ENCODE data around the gene MCRIP1.

MCRIP1 gene, protein sequence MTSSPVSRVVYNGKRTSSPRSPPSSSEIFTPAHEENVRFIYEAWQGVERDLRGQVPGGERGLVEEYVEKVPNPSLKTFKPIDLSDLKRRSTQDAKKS

DNA sequence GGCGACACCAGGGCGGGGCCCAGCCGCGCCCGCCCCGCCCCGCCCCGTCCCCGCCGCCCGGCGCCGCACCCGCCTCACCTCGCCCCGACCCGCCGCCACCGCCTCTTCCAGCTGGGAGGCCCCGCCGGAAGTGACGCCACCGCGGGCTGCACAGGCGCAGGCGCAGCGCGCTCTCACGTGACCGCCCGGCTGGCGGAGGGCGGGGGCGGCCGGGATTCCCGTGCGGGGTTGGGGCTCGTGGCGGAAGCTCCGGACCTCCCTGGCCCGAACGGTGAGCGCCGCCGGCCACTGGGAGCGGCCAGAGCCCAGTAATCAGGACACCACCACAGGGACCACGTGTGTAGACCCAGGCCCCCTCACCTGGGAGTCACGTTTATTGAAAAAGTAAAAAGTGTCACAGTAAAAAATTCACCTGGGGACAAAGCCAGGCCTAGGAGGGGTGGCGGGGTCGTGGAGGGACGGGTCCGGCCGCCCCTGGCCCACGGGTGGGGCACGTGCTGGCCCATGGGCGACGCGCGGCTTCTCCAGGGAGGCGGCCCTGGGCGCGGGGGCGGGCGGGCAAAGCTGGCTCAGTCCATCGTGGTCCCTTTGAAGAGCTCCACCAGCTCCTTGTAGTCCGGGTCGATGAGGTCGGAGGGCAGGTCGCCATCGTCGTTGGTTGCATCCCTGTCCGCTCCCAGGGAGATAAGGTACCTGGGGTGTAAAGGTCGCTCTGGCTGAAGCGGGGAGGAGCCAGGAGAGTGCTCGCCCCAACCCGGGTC is at the start of gene MCRIP1:
MCRIP1 (minus strand) TSS at position 132 of the 761 bp plus-strand sequence. CDS start 8,785 bp downstream, outside the sequence.
- DNase-seq (ENCODE audit: low read depth) = peak; percentile 56

DNA sequence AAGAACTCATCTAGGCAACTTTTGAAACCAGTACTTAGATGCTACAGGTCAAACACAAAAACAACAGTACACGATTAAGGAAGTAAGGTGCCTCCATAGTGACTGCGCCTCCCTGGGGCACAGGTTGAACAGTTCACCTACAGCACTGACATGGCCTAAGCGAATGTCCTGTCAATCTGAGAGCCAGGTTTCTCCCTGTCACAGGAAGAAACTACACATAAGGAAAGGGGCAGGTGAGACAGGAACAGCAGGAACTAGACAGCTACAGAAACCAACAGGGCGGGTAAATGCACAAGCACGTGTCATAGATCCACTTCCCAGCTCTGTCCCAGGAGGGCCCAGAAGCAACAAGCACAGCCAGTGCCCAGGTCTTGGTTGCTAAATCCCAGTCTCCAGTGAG is 46.0 kb upstream of the MCRIP1 start:
- no peak for DNase-seq (ENCODE audit: low read depth)

DNA sequence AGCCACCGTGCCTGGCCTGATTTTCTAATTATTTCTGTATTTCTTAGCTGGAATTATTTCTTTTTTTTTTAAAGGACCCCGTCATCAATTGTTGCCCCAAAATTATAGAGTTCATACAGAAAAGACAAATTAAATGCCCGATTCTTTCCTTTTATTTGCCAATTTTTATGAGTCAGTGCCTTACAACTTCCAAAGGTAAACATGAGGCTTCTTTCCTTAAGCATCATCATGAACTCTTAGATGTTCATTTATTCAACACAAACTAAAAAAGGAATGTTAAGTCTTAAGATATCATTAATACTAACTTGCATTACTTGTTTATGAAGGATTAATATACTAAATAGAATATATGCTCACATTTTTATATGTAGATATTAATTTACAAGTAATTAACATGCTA is 45.2 kb upstream of the MCRIP1 start:
- DNase-seq (ENCODE audit: low read depth) = no peak

DNA sequence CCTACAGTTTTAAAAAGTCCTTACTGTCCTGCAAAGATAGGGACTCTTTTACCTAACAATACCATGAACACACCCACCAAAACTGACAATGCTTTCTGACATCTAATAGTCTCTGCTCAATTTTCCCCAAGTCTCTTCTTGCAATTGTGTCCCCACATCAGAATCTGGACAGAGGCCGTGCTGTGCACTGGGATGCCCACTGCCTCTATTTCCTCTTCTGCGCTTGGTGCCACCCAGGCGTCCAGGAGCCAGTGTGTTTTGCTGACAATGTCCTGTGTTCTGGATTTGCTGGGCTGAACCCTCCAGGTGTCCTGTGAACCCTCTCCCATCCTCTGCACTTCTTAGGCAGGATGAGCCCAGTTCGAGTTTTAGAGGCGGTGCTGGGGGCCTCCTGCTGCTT is 44.5 kb upstream of the MCRIP1 start:
- no peak for DNase-seq (ENCODE audit: low read depth)

DNA sequence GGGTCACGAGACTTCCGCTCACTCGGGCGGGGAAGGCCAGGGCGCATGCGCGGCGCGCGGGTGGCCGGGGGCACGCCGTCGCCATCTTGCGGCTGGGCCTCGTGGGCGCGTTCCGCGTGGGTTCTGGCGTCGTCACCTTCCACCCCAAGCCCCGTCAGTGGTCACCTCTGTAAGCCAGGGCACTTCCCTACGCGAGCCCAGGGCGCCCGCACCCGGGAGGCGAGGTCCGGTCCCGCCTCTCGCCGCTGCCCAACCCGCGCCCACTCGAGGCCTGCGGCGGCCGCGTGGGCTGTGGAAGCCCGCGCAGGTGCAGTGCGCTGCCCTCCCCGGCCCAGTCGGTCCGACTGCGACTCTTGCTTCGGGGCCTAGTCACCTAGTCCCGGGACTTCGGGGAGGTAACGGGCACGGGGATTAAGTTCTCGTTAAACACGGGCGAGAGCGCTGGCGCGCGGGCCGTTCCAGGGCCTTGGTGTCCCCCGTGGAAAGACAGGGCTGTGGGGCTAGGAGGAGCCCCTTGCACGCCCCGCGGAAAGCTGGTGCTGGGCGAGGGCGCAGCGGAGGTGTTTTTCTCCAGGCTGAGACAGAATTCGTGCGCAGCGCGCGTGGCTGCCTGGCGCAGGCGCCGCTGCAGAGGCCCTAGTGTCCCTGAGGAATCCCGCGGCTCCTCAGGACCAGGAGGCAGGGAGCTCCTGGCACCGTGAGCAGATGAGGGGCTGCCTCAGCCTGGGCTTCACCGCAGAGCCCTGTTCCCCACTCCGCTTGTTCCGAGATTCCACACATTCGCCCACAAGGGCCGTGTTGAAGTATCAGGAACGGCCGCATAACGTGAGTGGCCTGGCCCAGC is 38.5 kb upstream of the MCRIP1 start:
- no peak for DNase-seq (ENCODE audit: low read depth)

DNA sequence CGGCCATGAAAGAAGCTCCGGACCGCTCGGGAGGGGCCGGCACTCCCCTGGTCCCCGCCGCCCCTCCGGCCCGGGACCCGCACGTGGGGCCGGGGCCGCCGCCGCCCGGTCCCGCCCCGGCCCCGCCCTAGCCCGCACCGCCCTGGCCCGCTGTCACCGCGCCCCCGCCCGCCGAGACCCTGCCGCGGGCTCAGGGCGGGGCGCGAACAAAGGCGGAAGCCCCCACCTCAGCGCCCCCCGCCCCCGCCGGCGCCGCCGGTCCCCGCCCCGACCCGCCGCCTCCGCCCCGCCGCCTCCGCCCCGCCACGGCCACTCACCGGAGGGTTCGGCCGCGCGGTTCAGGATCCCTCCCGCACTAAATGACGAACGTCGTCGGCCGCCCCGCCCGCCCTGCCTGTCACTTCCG is 37.9 kb upstream of the MCRIP1 start, which contains the start of gene ARHGDIA:
ARHGDIA (minus strand) TSS at position 357 of the 406 bp plus-strand sequence. CDS start 1,407 bp downstream, outside the sequence.
- DNase-seq (ENCODE audit: low read depth) = no peak

DNA sequence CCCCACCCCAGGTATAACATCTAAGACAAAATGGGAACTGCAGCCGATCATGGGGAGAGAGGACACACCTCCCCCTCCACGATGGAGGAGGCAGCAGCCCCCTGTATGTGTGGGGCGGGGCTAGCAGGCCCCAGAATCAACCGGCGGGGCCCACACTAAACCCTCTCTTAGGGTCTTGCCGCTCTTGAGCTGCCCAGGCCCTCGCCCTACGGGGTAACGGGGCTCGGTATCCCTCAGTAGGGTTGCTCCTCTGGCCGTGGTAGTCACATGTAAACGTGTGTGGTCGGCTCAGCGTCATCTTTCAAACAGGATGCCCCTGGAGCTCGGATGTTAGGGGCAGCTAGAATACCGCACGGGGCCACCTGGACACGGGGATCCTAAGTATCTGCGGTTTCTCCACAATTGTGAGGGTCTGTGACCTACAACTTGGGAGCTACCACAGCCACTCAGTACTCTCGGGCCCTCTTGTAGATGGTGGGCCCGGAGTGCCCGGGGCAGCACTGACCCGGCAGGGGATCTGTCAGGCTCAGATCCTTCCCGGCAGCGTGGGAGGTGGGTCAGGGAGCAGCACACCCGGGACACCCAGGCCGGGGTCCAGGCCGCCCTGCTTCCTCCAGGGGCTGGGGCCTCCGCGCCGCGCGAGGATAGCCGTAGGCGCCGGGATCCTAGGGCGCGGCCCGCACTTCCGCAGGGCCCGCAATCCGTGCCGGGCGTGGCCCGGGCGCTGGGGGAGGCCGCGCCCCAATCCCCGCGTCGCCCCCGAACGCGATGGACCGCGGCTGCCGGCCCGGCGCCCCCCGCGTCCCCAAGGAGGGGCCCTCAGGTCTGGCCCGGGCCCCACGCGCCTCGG is 37.3 kb upstream of the MCRIP1 start:
- no peak for DNase-seq (ENCODE audit: low read depth)

DNA sequence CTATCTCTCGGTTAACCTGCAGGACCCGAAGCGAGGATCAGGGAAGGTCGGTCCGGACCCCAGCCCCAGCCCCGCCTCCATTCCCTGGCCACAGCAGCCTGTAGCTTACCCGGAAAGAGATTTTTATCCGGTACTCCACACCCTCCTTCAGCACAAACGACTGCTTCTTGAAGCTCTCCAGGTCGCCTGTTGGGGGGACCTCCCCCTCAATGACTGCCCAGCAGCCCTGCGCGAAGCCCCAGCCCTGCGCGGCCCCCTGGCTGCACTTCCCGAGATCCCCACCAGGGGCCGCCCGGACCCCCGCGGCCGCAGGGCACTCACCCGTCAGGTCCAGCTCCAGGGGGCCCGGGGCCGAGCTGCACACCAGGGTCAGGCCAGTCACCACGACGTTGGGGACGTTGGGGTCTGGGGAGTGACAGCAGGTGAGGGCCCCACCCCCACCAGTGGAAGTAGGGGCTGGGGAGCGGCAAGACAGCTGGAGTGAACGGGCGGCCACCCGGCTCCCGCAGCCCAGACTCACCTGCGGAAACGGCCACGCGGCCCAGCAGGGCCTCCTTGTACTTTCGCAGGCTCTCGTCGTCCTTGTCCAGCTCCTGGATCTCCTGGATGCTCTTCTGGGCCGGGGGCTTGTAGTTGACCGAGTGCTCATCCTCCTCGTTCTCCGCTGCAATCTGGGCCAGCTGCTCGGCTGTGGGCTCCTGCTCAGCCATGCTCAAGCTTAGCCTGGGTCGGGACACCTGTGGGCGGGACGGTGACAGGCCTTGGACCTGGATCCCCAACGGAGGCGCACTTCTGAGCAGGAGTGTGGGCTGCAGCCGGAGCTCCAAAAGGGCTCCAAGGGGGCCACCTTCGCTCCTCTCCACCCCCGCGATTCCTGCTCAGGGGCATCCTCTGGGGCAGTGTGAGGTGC is 36.4 kb upstream of the MCRIP1 start:
- no peak for DNase-seq (ENCODE audit: low read depth)

DNA sequence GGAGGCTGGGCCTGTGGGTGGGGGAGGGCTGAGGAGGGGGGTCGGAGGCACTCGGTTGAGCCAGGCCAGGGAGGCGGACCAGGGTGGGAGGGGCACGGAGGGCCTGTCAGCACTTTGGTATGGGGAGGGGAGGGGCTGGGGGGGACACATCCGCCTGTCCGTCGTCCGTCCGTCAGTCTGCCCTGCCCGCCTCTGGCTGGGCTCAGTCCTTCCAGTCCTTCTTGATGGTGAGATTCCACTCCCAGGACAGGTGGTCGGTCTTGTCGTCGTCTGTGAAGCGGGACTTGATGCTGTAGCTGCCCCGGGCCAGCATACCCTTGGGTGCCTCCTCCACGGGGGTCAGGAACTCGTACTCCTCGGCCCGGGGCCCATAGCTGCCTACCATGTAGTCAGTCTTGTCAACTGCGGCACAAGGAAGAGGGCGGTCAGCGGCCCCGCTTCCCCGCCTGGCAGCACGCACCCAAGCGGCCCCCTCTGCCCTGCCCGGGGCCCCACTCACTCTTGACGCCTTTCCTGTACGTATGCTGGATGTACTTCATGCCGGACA is 35.7 kb upstream of the MCRIP1 start:
- no peak for DNase-seq (ENCODE audit: low read depth)

DNA sequence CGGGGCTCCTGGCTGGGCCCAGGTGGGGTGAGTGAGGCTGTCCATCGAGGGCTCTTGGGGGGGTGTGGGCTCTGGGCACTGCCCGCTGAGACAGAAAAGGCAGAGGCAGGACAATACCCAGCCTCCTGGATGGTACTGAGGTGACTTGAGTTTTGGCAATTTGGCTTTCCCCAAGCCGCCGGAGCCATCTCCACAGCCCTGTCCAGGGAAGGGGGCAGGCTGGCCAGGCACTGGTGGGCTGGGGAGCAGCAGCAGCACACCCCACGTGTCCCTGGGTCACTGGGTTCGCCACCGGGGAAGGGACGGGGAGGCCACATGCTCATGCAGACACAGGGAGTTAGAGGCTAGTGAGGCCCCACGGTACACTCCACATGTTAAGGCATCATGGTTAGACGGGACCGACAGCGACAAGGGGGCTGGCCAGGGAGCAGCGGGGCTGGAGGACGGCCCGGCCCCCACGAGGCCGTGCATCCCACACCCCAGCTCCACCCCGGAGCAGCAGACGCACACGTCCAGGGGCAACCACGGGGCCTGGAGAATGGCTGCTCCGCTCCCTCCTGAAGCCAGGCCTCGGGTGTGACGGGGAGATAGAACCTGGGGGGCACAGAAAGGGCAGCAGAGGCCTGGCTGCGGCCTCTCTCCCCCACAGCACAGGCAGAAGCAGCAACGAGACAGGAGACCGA is 35.0 kb upstream of the MCRIP1 start:
- no peak for DNase-seq (ENCODE audit: low read depth)

DNA sequence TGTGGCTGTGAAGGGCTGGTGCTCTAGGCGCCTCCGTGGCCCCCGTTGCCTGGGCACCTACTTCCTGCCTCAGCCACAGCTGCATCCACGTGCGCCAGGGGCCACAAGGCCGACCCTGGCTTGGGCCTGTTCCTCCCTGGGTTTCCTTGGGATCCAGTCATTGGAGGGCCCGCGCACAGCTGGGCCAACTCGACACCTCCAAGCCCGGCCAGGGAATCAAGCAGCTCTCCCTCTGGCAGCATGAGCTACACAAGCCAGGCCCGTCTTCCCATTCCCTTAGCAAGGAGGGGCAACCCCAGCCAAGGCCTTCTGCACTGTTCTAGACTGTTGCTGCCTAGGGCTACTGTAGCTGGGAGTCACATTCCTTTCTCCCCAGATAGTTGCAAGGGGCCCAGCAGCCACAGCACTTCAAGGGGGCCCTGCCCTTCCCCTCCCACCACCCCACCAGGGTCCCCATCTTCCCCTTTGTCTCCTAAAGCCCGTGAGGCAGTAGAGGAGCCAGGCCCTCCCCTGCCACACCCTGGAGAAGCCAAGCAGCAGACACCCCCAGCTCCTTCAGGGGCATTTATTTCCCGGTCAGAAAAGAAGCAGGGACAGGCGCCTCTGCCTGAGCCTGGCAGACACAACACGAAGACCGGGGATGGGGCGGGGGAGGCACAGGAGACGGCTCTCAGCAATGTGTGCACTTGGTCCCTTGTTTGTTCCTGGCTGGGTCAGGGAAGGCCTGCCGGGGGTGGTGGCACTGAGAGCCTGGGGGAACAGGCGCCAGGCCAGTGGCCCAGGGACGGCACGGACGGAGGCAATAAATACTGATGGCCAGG is 34.3 kb upstream of the MCRIP1 start:
- DNase-seq (ENCODE audit: low read depth) = no peak

DNA sequence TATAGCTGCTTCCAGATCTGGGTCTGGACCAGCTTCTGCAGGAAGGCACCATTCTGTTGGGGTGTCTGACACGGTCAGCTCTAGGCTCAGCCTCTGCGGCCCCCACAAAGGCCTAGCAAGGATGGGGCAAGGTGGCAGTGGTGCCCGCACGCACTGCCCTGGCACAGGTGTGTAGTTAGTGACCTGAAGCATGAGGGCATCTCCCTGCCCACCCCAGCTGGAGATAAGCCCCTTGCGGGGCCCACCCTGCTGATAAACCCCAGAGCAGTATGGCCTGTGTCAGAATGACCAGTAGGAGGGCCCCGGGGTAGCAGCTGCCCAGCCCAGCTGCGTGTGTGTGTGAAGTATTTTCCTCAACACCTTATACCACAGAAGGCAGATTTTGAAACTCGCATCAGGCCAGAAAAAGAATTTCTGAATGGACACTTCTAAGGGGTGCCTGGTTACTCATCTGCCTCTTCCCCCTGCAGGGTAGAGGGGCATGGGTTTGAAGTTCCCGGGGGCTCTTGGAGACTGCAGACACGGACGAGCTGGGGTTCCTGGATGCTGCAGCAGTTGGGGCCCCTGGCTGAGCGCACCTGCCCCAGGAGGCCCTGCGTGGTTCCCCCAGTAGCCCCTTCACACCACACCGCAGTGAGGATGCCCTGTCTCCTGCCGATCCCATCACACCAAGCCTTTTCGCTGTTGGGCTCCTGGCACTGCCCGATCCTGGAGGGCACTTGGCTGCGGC is 33.5 kb upstream of the MCRIP1 start:
- no peak for DNase-seq (ENCODE audit: low read depth)

DNA sequence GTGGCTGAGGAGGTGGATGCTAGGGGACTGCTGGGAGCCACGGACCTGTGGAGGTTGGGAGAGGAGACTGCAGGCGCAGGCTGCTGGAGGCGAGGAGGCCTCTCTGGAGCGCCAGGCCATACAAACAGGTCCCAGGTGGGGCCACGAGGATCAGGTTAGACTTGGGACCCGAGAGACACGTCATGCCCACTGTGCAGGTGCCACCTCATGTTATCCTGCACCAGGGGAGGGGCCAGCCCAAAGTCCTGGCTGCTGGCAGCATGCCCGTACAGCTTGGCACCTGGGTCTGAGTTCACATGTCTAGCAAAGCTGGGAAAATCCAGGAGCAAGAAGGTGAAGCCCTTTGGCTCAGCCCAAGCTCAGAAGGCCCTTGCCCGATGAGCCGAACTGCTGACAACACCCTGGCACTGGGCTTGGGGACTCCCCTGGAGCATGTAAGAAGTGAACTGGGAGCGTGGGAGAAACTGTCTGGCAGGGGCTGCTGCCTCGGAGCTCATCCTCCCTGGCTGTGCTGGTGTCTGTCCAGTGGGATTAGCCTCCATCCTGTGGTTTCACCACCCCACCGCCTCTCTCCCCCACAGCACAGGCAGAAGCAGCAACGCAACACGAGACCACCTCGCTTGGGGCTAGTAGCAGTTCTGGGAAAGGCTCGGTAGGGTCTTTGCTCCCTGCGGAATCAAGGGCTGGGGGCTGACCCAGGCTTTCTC is 32.8 kb upstream of the MCRIP1 start:
- no peak for DNase-seq (ENCODE audit: low read depth)

DNA sequence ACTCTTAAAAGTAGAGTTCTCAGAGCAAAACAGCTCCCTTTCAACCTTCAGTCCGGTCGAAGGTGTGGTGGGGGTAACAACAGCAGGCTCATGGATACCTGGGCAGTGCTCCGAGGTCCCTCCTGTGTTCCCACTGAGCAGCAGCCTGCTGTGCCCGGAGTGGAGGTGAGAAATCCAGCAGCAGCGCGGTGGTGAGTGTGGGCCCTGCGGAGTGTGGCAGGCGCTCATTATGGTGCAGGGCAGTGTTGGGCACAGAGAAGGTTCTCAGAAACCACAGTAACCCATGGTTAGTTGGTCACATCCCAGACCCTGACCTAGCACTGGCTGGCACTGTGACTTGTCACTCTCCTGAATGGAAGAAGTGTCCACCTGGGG is 32.3 kb upstream of the MCRIP1 start:
- DNase-seq (ENCODE audit: low read depth) = no peak

DNA sequence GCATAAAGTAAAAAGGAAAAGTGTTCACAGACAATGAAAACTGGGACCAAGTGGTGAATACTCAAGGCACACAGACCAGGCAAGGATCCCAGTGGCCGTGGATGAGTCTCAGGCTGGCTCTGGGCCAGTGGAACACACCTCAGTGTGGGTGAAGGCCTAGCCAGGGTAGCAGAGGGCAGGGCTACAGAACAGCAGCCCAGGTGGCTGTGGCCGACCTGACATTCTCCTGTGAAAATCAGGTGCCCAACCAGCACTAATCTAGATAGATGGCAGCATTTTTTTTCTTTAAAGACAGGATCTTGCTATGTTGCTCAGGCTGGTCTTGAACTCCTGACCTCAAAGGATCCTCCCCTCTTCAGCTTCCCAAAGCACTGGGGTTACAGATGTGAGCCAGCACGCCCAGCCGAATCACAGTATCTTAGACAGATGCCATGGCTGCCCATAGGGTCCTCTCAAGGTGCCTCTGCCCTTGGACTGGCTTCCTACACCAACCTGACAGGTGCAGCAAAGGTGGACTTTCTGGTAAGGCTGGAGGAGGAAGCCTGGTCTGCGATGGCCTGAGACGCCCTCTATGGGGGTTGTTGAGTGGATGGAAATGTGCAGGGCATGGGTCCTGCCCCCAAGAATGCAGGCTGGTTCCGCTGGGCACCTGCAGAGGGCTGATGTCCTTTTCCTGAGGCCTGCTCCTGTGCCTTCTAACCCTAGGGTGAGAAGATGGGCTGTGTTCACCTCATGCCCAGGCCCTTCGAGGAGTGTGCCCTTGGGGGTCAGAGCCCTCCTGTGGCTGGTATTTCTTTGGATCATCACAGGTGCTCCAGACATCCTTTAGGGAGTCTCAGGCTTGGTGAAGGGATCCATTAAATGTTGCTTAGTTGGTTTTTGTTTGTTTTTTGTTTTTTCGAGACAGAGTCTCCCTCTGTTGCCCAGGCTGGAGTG is 31.0 kb upstream of the MCRIP1 start:
- no peak for DNase-seq (ENCODE audit: low read depth)

DNA sequence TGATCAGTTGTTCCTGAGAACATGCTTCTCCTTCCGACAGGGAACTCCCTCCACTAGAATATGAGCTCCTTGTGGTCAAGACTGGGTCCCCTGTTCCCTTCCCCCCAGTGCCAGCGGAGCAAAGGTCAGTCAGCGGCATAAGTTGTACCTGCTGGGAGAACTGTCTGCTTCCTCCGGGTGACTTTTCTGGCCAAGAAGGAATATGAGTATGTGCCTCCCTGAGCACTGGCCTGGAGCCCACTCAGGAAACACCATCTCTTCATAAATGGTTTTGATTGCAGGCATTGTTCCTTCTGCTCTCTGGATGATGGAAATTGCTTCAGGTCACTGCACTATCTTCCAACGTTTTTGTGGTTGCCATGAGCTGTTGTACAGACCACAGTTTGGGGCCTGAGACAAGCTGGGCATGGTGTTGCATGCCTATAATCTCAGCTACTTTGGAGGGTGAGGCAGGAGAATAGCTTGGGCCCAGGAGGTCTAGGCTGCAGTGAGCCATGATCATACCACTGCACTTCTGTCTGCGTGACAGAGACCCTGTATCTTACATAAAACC is 30.1 kb upstream of the MCRIP1 start:
- no peak for DNase-seq (ENCODE audit: low read depth)

Data from GM04503 (cell line).